Osteoblast (primary cell): ENCODE data around the gene FLYWCH1. TPM values are rescaled to one million over a fixed set of nuclear protein-coding genes. Genes with fewer than 3 reads are reported as not detected.

ENCODE experiments used
- DNase-seq: peaks from one replicate; pipeline ENCODE4 v3.0.0; 2011; ENCODE audit warnings: low spot score, mixed read lengths; ENCODE audit not compliant: insufficient read length; ENCODE audit errors: missing footprints
- H2AFZ ChIP-seq: 2 replicates; pipeline ENCODE4 v1.6.0; 2011; ENCODE audit warnings: mild to moderate bottlenecking, low read length
- H3K27ac ChIP-seq: 2 replicates; pipeline ENCODE4 v1.5.1; 2011; ENCODE audit warnings: mild to moderate bottlenecking, low read depth, low read length, moderate library complexity
- H3K27me3 ChIP-seq: 2 replicates; pipeline ENCODE4 v1.6.0; 2012; ENCODE audit warnings: mild to moderate bottlenecking, control low read depth, inconsistent platforms, low read length, moderate library complexity; ENCODE audit not compliant: insufficient read depth
- H3K36me3 ChIP-seq: 2 replicates; pipeline ENCODE4 v1.5.1; 2011; ENCODE audit warnings: mild to moderate bottlenecking, low read length, control low read depth, moderate library complexity; ENCODE audit not compliant: insufficient read depth
- H3K4me1 ChIP-seq: 2 replicates; pipeline ENCODE4 v1.5.1; 2011; ENCODE audit warnings: mild to moderate bottlenecking, low read length, control low read depth, moderate library complexity; ENCODE audit not compliant: insufficient read depth
- H3K4me2 ChIP-seq: 2 replicates; pipeline ENCODE4 v1.6.0; 2011; ENCODE audit warnings: mild to moderate bottlenecking, low read length; ENCODE audit not compliant: insufficient read depth
- H3K4me3 ChIP-seq: fragments of 200-600 bp; sonication (generic); 3 replicates; pipeline ENCODE4 v1.5.1; 2012; ENCODE audit warnings: mild to moderate bottlenecking, low read length, inconsistent platforms; ENCODE audit not compliant: insufficient read depth
- H3K79me2 ChIP-seq: 2 replicates; pipeline ENCODE4 v1.6.0; 2012; ENCODE audit warnings: mild to moderate bottlenecking, low read length, control low read depth, inconsistent platforms; ENCODE audit not compliant: insufficient read depth
- H3K9me3 ChIP-seq: 2 replicates; pipeline ENCODE4 v1.5.1; 2011; ENCODE audit warnings: low read depth, low read length, control low read depth
- H4K20me1 ChIP-seq: 2 replicates; pipeline ENCODE4 v1.6.0; 2012; ENCODE audit warnings: mild to moderate bottlenecking, low read length, control low read depth; ENCODE audit not compliant: insufficient read depth
- CTCF ChIP-seq: IDR thresholded peaks from 2 replicates; pipeline ENCODE4 v1.5.1; 2011; ENCODE audit warnings: mild to moderate bottlenecking, low read depth, low read length, moderate library complexity; ENCODE audit errors: extremely low read depth
- total RNA-seq: library from RNA; depleted of rRNA; stranded (reverse); fragments of >200 nt; gene quantifications from 2 replicates; pipeline ENCODE4 v1.2.3, GENCODE V29; 2012

FLYWCH1 gene
- total RNA-seq, 1 donor: 56.5 TPM

- Histone ChIP-seq H3K4me1 (peaks cover 4% of the 10 kb centered on the region), H3K27me3 (peaks cover 29% of the 10 kb centered on the region), H3K9me3 (no peaks in the 10 kb centered on the region), H3K36me3 (no peaks in the 10 kb centered on the region), H2AFZ (peak overlapping the region; percentile 80), H4K20me1 (peaks cover 12% of the 10 kb centered on the region), H3K4me3 (peak overlapping the region; percentile 81), H3K79me2 (peaks cover 2% of the 10 kb centered on the region), H3K4me2 (peak overlapping the region; percentile 78), H3K27ac (no peak overlapping the region)
- peak; percentile 99 for DNase-seq
- TF ChIP-seq CTCF: peak; percentile 44
These were observed 58.1 kb downstream of the FLYWCH1 start for GRCh38 chr16:2969545-2970521.

GRCh38 chr16:2970563-2970962, 58.8 kb downstream of the FLYWCH1 start:
- Histone ChIP-seq H3K4me2 (peak overlapping the region; percentile 78), H3K27me3 (peaks cover 23% of the 10 kb centered on the region), H3K79me2 (peaks cover 2% of the 10 kb centered on the region), H3K4me1 (peaks cover 4% of the 10 kb centered on the region), H3K9me3 (no peaks in the 10 kb centered on the region), H3K36me3 (no peaks in the 10 kb centered on the region), H3K27ac (no peak overlapping the region), H4K20me1 (peaks cover 12% of the 10 kb centered on the region), H2AFZ (no peak overlapping the region), H3K4me3 (peak overlapping the region; percentile 81)
- no peak for DNase-seq
- TF ChIP-seq CTCF: no peak

GRCh38 chr16:2971134-2971984, 59.6 kb downstream of the FLYWCH1 start:
- Histone ChIP-seq H3K4me3 (no peak overlapping the region), H3K9me3 (no peaks in the 10 kb centered on the region), H3K79me2 (peaks cover 2% of the 10 kb centered on the region), H2AFZ (no peak overlapping the region), H3K27ac (no peak overlapping the region), H3K4me1 (peaks cover 4% of the 10 kb centered on the region), H3K36me3 (no peaks in the 10 kb centered on the region), H4K20me1 (peaks cover 12% of the 10 kb centered on the region), H3K27me3 (peaks cover 15% of the 10 kb centered on the region), H3K4me2 (no peak overlapping the region)
- no peak for TF ChIP-seq CTCF
- no peak for DNase-seq
